Nephron progenitor cell (in vitro differentiated cells): ENCODE results near the gene LPIN1.
A peak's percentile ranks its signal among the peaks of the same experiment; 100 is the strongest.

ENCODE experiments used
- DNase-seq: peaks from one replicate; pipeline ENCODE4 v3.0.0; 2021
- H3K27ac Mint-ChIP-seq: 2 replicates; pipeline ENCODE4 v1.8.0; 2021; ENCODE audit warnings: mild to moderate bottlenecking, moderate library complexity, mixed read lengths
- H3K27me3 Mint-ChIP-seq: 2 replicates; pipeline ENCODE4 v1.8.0; 2021; ENCODE audit warnings: mild to moderate bottlenecking, low read depth, mixed read lengths; ENCODE audit not compliant: poor library complexity
- H3K36me3 Mint-ChIP-seq: 2 replicates; pipeline ENCODE4 v1.8.0; 2021; ENCODE audit warnings: low read depth, mixed read lengths
- H3K4me1 Mint-ChIP-seq: 2 replicates; pipeline ENCODE4 v1.8.0; 2021; ENCODE audit warnings: mixed read lengths
- H3K4me3 Mint-ChIP-seq: 2 replicates; pipeline ENCODE4 v1.8.0; 2021; ENCODE audit warnings: mild to moderate bottlenecking, moderate library complexity, mixed read lengths
- H3K9me3 Mint-ChIP-seq: 2 replicates; pipeline ENCODE4 v1.8.0; 2021; ENCODE audit warnings: mild to moderate bottlenecking, moderate library complexity, mixed read lengths
- CTCF ChIP-seq: fragments of 200-600 bp; sonication (generic); IDR thresholded peaks from 2 replicates; pipeline ENCODE4 v1.5.0; 2021; ENCODE audit warnings: antibody characterized with exemption

Gene LPIN1

GRCh38 chr2:11781602-11782001 lies 35.2 kb downstream of the LPIN1 start:
- peaks cover 3% of the 10 kb centered on the region for H3K27me3 Mint-ChIP-seq
- DNase-seq, result peak; percentile 27
- H3K9me3 Mint-ChIP-seq, result no peaks in the 10 kb centered on the region
- H3K4me1 Mint-ChIP-seq, result peaks cover 60% of the 10 kb centered on the region
- H3K27ac Mint-ChIP-seq, result peak overlapping the region; percentile 81
- peaks cover 72% of the 10 kb centered on the region for H3K36me3 Mint-ChIP-seq
- peak overlapping the region; percentile 32 for H3K4me3 Mint-ChIP-seq
- TF ChIP-seq CTCF, result no peak

- Mint-ChIP-seq H3K9me3 (no peaks in the 10 kb centered on the region), H3K4me1 (peaks cover 33% of the 10 kb centered on the region)
- TF ChIP-seq CTCF, result no peak
Observed at GRCh38 chr2:11784280-11784679, 37.8 kb downstream of the LPIN1 start.

GRCh38 chr2:11784747-11785610 lies 38.5 kb downstream of the LPIN1 start:
- peak; percentile 97 for TF ChIP-seq CTCF
- Mint-ChIP-seq H3K4me3 (peak overlapping the region; percentile 68), H3K36me3 (peaks cover 79% of the 10 kb centered on the region), H3K27me3 (peaks cover 3% of the 10 kb centered on the region), H3K27ac (no peak overlapping the region), H3K9me3 (peaks cover under 1% of the 10 kb centered on the region), H3K4me1 (peaks cover 28% of the 10 kb centered on the region)
- peak; percentile 87 for DNase-seq

More at GRCh38 chr2:11784280-11784679, 37.8 kb downstream of the LPIN1 start:
- peaks cover 79% of the 10 kb centered on the region for H3K36me3 Mint-ChIP-seq
- no peak for DNase-seq
- peaks cover 3% of the 10 kb centered on the region for H3K27me3 Mint-ChIP-seq
- H3K27ac Mint-ChIP-seq, result no peak overlapping the region
- H3K4me3 Mint-ChIP-seq, result no peak overlapping the region

- Mint-ChIP-seq H3K9me3 (peaks cover 5% of the 10 kb centered on the region), H3K36me3 (peaks cover 79% of the 10 kb centered on the region), H3K4me3 (no peak overlapping the region), H3K4me1 (peaks cover 22% of the 10 kb centered on the region), H3K27me3 (peaks cover 3% of the 10 kb centered on the region), H3K27ac (no peak overlapping the region)
- no peak for TF ChIP-seq CTCF
- DNase-seq, result no peak
Observed at GRCh38 chr2:11785611-11785940, 39.1 kb downstream of the LPIN1 start.

- H3K27me3 Mint-ChIP-seq, result peaks cover 3% of the 10 kb centered on the region
- peaks cover 81% of the 10 kb centered on the region for H3K36me3 Mint-ChIP-seq
- no peak for DNase-seq
- peaks cover 16% of the 10 kb centered on the region for H3K4me1 Mint-ChIP-seq
- peaks cover 11% of the 10 kb centered on the region for H3K9me3 Mint-ChIP-seq
- no peak overlapping the region for H3K4me3 Mint-ChIP-seq
- H3K27ac Mint-ChIP-seq, result no peak overlapping the region
- TF ChIP-seq CTCF, result no peak
Observed at GRCh38 chr2:11786191-11786590, 39.8 kb downstream of the LPIN1 start.

GRCh38 chr2:11786592-11786991 lies 40.2 kb downstream of the LPIN1 start:
- Mint-ChIP-seq H3K27me3 (peaks cover 3% of the 10 kb centered on the region), H3K4me1 (peaks cover 12% of the 10 kb centered on the region), H3K9me3 (peaks cover 15% of the 10 kb centered on the region), H3K4me3 (no peak overlapping the region), H3K36me3 (peaks cover 81% of the 10 kb centered on the region), H3K27ac (no peak overlapping the region)
- DNase-seq, result no peak
- no peak for TF ChIP-seq CTCF
